ENCODE measurements around the gene EIF1B.
A peak's percentile ranks its signal among the peaks of the same experiment; 100 is the strongest.
"Not testable (repeated sequence)": the region's sequence is repeated elsewhere in the genome, so short reads cannot be mapped to it uniquely, and the experiment has no call there.

Gene EIF1B

GRCh38 chr3:40309418-40309924 is at the start of gene EIF1B:
EIF1B (plus strand) TSS chr3:40309707; CDS start chr3:40309942, 235 bp downstream.
- DNase-seq = peak; percentile 77

DNA sequence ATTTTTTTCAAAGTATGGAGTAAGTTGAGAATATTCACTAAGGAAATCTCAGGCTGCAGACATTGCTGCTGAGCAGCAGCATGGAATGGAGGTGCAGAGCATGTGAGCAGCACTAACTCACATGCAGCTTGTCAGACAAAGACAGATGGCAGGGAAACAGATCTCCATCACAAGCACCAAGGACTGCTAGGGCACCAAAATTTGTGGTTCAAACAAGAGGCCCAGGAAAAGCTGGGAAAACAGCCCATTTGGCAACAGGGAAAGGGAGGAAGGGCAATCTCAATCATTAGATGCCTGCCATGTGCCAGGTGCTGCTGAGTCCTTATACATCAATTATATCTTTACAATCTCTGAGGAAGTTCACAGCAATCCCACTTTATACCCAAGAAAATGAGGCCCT is 47.2 kb upstream of the EIF1B start:
- DNase-seq = no peak

GRCh38 chr3:40264451-40264850 is 45.1 kb upstream of the EIF1B start:
- DNase-seq = no peak

- DNase-seq = no peak
Observed at GRCh38 chr3:40265181-40265580, 44.3 kb upstream of the EIF1B start.

GRCh38 chr3:40267937-40268724 is 41.4 kb upstream of the EIF1B start:
- no peak for DNase-seq

DNA sequence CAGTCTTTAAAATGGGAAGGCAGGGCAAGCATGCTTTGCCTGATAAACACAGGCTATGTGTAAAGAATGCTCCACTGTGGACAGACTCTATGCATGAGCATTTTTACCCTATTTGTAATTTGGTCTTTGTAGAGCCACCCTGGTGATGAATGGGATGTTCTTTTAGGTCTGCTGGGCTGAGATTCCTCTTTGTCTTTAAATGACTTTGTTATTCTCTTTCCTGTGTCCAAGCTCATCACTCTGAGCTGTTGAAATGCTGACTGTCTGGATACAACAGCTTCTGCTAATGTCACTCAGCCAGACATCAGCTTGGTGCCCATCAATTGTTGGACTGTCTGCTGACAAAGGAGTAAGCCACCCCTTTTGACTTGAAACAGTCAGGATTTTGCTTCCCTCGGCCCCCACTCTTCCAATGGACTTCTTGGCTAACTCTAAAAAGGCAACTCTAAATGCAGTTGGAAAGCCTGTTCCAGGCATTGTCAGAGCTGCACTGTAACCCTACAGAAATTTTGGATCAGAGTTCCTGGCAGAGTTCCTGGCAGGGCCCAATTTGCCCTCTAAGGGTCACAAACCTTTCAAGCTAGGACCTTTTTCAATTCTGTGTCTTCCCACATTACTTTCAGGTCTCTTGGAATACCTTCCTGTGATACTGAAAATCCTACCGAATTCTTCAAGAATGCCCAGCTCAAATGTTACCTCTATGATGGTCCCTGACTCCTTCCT is 40.5 kb upstream of the EIF1B start:
- no peak for DNase-seq

GRCh38 chr3:40278791-40279190 is 30.7 kb upstream of the EIF1B start:
- no peak for DNase-seq

DNA sequence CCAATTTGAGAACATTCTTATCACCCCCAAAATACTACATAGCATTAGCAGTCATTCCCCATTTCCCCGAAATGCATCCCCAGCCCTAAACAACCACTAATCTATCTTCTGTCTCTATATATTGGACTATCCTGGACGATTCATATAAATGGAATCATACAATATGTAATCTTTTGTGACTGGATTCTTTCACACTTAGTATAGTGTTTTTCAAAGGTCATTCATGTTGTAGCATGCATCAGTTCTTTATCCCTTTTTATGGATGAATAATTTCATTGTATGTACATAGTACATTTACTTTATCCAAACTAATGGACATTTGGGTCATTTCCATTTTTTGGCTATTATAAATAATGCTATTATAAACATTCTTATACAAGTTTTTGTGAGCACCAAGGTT is 27.5 kb upstream of the EIF1B start:
- DNase-seq = no peak

DNA sequence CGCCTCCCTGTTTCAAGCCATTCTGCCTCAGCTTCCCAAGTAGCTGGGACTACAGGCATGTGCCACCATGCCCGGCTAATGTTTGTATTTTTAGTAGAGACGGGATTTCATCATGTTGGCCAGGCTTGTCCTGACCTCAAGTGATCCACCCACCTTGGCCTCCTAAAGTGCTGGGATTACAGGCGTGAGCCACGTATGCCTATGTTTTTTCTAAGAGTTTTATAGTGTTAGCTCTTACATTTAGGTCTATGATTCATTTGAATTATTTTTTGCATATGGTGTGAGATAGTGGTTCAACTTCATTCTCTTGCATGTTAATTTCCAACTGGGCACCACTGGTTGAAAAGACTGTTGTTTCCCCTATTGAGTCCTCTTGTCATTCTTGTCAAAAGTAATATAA is 26.4 kb upstream of the EIF1B start:
- not testable (repeated sequence) for DNase-seq

DNA sequence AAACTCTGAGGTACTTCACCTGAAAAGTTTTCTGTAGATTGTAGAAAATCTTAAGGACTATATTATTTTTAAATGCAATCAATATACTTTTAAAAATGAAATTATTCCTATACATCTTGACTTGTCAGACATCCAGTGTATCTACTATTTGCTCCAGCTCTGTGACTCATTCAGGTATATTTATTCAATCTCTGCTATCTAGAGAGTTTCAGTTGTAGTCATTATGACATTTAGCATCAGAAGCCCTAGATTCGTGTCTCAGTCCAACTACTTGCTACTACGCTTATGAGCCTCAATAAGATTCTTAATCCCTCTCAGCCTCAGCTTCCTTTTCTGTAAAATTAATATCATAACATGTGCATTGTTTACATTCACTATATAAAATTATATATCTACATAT is 22.3 kb upstream of the EIF1B start:
- DNase-seq = no peak

DNA sequence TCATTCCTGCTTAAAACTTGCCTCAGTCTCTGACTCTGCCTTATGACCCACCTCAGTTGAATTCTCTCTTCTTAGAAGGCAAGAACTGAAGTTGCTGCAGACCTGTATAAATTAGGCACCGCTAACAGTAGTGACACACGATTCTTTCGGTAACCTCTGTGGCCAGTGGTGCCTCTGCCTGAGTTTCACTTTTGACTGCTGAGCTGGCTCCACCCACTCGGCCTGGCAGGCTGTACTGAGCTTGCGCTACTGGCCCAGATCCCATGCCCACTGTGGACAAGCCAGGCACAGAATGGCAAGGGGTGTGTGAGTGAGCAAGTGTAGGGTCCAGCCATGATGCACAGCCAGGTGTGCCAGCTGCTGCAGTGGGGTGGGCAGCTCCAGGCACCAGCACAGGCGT is 19.1 kb upstream of the EIF1B start:
- no peak for DNase-seq

DNA sequence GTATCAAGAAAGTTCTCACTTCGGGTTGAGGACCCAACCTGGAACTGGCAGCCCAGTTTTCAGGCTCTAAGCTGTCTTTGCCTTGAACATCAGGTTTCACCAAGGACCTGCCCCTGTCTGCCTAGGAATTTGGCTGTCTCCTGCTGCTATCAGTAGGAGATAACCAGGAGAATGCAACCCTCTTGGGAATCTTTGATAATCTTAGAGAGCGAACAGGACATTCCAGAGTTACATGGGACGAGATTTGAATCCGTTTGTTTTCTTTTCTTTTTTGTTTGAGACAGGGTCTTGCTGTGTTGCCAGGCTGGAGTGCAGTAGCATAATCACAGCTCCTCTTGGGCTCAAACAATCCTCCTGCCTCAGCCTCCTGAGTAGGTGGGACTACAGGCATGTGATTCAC is 18.0 kb upstream of the EIF1B start:
- no peak for DNase-seq

DNA sequence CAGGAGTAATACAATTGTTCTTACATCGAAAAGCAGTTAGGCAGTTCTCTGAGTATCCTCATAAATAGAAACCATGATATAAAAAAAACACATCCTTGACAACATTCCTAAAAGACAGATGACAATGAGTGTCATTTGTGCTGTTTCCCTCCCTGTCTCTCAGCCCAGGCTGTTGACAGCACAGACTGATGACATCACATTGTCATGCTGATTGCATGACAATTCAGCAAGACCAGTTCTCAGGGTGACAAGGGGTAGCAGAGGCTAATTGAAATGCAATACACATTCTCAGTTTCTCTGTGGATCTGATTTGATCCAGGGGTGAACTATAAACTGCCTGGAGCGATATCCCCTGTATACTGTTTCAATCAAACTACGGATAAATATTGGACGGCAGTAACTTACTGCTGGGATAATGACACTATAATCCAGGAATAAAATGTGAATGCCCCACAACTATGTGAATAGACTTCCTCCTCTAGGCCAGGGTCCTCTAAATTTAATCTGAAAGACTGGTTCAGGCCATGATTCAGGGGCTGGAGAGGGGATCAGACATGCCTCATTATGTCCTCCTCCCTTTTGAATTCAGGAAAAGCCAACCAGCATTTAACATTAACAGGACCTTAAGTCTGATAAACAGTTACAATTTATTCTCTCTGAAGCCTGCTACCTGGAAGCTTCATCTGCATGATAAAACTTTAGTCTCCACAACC is 16.7 kb upstream of the EIF1B start:
- DNase-seq = no peak

DNA sequence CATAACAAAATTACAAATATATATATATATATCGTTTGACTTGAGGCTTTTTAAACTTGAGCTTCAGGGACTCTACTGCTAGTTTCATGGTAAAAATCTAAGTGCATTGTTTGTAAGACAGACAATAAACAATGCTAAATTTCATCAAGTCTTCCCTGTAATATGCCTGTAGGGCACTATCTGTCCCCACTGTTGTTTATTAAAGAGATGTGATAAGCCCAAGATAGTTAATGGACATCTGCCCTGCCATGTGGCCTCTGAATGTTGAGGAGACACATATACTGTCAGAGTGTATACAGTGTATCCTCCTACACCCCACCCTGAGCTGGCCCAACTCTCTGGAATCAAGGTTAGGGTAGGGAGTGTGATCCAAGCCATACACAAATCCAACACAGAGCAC is 15.1 kb upstream of the EIF1B start:
- DNase-seq = no peak

DNA sequence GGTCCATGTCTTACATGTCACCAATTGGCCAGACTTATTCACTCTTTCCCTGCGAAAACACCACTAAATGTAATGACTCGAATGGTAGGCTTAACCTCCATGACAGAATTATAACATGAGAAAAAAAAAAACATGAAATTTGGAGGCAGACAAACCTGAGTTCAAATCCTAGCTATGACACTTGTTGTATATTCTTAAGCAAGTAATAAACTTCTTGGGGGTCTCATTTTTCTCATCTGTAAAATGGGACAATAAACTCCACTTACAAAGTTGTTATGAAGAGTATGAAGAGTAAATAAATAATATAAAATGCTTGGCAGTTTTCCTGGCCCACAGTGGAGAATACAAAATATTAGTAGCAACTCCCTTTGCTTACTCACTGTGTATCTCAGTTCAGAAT is 11.4 kb upstream of the EIF1B start:
- no peak for DNase-seq

DNA sequence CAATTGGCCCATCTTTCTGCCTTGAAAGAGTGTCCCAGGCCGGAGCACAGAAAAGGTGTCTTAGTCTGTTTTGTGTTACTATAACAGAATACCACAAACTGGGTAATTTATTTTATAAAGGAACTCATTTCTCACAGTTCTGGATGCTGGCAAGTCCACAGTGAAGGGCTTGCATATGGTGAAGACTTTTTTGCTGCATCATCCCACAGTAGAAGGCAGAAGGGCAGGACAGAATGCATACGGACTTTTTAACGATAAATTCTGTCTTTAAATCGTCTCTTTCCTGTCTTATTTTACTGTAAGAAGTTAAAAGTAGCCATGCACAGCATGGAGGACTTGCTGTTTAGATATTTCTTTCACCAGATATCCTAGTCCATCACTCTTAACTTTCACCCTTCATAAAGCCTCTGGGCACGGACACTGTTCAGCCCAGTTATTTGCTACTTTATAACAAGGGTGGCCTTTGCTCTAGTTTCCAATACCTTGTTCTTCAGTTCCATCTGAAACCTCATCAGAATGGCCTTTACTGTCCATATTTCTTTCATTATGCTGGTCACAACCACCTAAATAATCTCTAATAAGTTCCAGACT is 10.3 kb upstream of the EIF1B start:
- no peak for DNase-seq

DNA sequence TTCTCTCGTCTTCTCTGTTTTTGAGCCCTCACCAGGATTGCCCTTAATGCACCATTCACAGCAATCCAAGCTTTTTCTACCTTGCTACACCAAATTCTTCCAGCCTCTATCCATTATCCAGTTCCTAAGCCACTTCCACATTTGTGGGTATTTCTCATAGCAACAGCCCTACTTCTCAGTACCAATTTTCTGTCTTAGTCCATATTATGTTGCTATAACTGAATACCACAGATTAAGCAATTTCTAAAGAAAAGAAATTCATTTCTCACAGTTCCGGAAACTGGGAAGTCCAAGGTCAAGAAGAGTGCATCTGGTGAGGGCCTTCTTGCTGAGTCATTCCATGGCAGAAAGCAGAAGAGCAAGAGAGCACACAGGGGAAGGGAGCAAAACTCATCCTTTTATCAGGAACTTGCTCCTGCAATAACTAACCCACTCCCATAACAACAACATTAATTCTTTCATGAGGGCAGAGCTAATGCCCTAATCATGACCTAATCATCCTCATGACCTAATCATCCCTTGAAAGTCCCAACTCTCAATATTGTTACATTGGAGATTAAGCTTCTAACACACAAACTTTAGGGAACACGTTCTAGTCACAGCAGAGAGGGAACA is 9.7 kb upstream of the EIF1B start:
- DNase-seq = no peak

GRCh38 chr3:40302784-40303183 is 6.7 kb upstream of the EIF1B start:
- DNase-seq = no peak

- DNase-seq = no peak
Observed at GRCh38 chr3:40304352-40304751, 5.2 kb upstream of the EIF1B start.

GRCh38 chr3:40306336-40306735 is 3.2 kb upstream of the EIF1B start:
- no peak for DNase-seq

DNA sequence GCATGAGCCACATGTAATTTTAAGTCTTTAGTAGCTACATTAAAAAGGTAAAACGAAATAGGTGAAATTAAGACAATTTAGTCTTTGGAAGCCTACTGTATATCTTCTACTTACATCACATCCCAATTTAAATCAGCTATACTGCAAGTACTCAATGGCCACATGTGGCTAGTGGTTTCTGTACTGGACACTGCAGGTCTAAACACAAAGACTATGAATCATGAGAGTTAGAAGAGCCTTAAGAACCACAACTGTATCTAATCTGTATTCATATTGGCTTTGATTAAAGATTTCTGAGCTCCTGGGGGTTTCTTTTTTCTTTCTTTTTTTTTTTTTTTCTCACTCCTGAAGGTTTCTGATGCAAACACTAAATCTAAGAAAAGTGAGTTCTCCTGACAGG is 2.3 kb upstream of the EIF1B start:
- DNase-seq = no peak

- no peak for DNase-seq
Observed at GRCh38 chr3:40308725-40309417, 636 bp upstream of the EIF1B start.
